ENCODE results near the gene APOL2. TPM values are rescaled to one million over a fixed set of nuclear protein-coding genes. Genes with fewer than 3 reads are reported as not detected.
"Not testable (repeated sequence)": the region's sequence is repeated elsewhere in the genome, so short reads cannot be mapped to it uniquely, and the experiment has no call there.

APOL2 gene
- total RNA-seq, 1 experiment from 2014 or later, result 44.6 TPM

DNA sequence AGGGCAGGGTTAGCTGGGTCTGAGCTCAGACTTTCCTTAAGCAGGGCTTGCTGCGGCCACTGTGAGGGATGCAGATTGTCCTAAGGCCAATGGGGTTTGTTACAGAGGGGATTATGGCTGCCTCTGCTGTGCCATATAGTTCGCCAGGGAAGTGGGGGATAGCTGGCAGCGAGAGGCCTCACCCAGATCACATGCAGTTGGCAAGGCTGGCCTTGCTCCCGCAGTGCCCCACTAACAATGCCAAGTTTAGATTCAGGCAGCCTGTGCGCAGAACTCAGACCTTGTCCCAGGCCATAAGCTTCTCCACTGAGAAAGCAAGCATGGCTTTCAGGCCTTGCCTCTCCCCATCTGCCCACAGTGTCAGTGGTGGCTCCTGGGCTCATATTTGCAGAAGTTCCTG, 4.7 kb upstream of the APOL2 start:
- DNase-seq (ENCODE audit: low read depth), result no peak

DNA sequence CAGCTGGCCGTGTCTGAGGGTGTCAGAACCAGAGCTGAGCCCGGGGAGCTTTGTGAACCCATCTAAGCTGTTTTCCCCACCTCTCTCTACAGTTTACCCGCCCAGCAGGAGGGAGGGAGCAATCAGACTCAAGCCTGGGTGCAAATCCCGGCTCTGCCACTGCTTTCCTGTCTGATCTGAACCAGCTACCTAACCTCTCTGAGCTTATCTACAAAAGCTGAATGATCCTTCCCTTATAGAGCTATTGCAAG, 252 bp downstream of the APOL2 start:
- DNase-seq (ENCODE audit: low read depth), result no peak

DNA sequence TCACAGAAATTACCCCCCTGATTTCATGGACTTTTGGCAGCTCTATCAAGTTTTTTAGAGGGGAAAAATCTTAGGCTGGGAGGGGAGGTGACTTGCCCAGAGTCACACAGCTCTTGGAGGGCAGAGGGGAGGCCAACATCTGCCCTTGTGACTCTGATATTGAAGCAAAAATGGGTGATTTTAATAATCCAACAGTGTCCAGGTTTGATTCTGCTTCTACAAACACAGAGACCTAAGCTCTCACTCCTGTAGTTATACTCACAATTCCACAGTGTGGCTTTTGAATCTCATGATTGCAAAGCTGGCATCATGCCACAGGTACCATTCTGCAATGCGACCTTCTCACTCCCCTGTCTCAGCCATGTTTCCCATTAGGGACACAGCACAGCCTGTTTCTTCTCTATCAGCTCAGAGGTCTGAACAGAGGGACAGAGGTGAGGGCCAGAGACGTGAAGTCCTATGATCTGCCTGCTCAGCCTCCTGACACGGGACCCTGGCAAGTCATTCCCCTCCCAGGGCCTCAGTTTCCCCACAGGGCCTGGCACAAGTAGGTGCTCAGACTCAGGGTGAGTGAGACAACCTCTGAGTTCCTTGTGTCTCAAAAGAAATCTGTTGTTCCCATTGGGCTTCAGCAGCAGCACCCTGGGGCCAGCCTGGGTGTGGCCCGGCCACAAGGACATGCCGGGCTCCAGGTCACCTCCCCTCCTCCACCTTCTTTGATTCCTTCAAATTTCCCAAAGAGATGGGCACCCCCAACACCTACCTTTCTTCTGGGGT, 766 bp downstream of the APOL2 start:
- peak; percentile 15 for DNase-seq (ENCODE audit: low read depth)

DNA sequence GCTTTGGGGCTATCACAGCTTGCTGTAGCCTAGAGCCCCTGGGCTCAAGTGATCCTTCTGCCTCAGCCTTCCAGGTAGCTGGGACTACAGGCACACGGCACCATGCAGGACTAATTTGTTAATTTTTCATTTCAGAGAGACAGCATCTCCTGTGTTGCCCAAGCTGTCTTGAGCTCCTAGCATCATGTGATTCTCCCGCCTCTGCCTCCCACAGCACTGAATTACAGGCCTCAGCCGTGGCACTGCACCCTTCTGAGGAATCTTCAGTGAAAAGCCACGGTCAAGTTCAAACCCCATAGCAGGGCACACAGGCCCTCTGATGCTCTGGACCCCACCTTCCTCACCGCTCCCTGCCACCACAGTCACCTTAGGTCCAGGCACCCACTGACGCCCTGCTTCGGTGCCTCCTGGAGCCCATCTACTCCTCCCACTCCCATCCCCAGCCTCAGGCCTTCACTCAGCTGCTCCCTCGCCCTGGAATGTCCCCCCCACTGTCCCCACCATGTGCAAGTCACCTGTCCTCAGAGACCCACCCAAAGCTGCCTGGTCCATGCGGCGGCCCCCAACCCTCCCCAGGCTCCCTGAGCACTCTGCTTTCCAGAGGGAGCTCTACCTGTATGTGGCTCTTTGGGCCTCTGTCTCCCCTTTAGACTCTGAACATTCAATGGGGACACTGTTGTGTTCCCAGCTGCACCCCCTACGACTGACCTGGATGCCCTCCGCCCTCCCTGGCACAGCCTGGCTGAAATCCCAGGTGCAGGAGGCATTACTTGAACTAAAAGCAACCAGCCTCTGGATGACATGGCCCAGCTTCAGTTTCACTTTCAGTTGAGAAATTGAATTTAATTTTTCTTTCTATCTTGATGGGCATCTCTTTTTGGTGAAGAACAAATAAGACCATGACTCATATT, 1.6 kb downstream of the APOL2 start:
- DNase-seq (ENCODE audit: low read depth), result peak; percentile 14

DNA sequence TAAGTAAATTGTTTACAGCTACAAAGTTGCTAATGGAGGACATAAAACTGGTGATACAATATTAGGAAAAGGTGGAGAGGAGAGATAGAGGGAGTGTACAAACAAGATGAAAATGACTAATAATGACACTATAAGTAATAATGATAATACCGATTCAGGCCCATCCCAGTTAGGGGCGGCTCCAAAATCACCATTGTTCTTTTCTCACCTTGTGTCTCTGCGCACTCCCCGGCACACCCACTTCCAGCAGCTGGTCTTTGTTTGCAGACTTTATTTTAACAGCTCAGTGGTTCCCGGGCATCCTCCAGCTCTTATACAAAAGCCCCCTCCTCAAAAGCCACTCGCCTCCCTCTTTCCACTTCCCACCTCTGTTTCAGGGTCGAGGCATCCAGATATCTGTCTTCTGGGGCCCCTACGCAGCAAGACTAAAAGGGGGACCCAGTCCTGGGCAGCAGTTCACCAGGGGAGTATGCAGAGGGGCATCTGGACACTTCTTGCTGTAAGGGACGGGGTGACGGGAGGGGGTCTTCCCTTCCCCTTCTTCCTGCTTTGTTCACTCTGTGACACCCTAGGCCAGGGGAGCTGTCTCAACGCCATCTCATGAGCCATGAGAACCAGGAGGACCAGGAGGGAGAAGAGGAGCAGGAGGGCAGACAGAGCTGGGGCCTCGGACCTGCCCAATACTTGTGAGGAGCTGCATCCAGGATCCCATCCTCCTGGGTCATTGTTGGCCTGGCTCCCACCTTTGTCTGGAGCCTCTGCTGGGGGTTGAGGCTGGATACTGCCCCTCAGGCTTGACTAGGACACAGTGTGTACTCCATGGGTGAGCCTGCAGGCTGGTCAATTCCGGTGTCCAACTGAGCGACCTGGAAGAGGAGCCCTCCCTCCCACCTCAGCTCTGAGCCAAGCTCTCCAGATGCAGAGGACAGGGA, 2.7 kb downstream of the APOL2 start:
- no peak for DNase-seq (ENCODE audit: low read depth)

DNA sequence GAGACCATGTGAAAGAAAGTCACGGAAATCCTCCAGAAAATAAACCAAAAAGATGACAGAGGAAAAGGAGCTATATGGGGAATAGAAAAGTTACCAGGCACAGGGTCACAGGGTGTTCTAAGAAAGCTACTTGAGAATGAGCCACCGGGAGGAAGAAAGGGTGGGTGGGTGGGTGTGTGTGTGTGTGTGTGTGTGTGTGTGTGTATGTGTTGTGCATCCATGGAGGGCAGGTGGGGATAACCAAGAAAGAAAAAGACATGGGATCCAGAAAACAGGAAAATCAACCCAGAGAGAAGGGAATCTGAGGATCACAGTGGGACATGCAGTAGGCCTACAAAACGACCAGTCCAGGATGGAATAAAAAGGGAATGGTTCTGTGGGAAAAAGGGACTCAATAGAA, 3.7 kb downstream of the APOL2 start:
- DNase-seq (ENCODE audit: low read depth), result no peak

DNA sequence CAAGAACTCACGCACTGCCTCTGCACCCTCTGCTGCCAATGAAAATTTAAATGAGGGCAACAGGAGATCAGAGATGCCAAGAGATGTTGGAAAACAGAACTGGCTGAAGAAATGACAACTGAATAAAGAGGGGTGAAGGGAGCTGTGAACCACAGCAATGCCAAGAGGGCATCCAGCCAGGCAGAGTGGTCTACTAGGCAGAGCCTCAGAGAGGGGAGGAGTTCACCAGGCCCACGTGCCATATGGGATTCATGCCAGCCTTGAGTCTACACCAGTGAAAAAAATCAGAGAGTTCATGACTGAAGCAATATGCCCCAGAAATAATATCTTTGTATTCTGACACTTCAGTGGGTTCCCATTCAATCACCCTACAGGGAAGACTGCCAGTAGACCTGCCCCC, 4.4 kb downstream of the APOL2 start:
- no peak for DNase-seq (ENCODE audit: low read depth)

DNA sequence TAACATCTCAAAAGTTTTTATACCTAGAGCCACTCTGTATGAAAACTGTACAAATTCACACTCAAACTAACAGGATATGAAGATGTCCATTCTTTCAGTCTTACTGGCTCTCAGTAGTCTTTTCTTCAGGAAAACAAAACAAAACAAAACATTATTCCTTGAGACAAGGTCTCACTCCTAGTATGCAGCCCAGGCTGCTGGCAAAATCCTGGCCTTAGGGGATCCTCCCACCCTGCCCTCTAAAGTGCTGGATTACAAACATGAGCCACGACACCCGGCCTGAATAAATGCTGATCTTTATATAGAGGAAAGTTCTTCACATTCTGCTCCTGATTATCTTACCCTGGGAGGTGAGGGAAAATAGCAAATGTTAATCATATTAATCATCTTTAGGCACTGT, 5.1 kb downstream of the APOL2 start:
- DNase-seq (ENCODE audit: low read depth), result no peak

DNA sequence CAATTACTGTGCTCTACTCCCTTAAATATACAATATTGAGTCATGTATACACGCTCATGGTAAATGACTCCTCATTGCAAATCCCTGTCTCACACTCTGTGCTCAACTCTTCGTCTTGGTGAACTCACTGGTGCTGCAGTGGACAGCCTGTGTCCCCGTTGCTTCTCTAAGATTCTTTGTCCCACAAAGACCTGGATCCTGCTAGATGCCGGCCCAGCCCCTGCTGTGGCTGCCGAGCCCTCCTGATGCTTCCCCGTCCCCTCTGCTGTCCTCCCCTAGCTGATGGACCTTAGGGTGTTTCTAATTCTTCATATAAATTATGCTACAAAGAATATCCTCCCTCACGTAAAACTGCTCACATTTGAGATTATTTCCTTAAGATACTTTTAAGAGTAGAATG, 5.5 kb downstream of the APOL2 start:
- no peak for DNase-seq (ENCODE audit: low read depth)

DNA sequence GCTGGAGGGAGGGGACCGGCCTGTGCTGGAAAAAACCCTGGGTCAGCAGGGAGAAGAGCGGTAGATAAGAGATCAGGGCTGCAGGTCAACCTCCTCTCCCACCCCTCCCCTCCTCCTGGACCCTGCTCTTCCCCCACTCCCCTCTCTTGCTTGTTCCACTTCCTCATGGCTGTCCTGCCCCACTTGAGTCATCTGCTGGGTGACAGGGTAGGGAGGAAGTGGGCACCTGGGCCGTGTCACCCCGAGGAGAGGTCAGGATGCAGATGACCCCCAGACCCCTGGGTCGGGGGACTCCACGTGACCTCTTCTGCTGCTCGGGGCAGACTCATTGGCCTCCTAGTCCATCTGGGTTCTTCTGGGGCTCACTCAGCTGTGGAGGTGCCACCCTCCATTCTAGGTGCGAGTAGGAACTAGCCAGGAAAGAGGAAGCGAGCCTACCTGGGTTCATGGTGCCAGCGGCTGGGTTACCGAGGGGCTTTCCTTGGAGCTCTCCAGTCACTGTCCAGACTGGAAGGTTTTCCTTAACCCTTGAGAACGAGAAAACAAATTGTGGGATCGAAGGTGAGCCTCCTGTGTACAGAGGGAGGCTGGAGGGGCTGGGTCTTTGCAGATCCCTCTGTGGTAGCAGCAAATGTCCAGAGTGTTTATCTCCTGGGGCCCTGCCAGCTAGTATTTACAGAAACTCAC, 6.5 kb downstream of the APOL2 start:
- DNase-seq (ENCODE audit: low read depth), result no peak

DNA sequence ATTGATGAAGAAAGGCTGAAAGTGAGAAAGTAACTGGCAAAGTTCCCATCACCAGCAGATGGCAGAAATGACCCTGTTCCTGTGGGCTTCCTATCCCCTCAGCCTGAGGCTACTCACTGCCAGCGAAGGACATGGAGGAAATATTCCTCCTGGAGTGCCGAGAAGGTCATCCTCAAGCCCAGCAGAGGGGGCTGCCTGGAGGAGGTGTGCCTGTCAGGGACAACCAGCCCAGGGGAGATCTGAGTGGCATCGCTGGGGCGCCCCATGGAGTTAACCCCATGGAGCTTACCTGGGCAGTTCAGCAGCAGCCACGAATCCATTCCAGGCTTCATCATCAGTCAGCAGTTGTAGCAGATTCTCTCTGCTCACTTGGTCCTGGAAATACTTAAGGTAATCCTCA, 8.3 kb downstream of the APOL2 start:
- DNase-seq (ENCODE audit: low read depth), result not testable (repeated sequence)

DNA sequence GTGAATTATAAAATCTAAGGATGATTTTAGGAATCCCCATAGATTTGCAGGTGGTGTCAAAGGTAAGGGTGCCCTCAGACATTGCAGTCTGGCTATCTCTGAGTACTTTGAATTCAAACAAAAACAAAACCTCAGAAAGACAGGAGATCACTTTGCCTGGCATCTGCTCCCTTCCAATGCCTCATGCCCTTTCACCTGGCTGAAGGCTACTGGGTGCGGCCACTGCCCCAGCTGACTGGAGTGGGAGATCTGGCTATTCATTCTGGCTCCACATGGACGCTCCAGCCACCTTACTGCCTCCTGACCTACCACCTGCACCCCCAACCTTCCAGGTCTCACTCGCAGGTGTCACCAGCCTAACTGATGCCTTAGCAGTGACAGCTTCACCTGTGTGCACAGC, 9.7 kb downstream of the APOL2 start:
- DNase-seq (ENCODE audit: low read depth), result not testable (repeated sequence)

DNA sequence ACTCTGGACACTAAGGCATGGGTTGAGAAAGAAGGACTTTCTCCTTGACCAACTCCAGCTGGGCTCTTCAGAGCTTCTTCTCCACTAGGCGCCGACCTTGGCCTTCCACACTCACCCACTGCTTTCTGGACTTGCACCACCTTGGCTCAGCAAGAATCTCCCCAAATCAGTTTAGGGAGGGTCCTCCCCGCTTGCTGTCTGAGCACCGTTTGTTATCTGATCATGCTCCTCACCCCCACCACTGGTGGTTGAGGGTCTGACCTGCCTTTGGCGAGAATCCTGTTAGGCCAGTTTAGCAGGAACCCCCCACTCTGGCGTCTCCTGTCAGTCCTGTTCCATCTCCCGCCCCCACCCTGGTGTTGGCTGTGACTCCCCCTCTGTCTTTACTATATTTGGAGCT, 10.4 kb downstream of the APOL2 start:
- no peak for DNase-seq (ENCODE audit: low read depth)

DNA sequence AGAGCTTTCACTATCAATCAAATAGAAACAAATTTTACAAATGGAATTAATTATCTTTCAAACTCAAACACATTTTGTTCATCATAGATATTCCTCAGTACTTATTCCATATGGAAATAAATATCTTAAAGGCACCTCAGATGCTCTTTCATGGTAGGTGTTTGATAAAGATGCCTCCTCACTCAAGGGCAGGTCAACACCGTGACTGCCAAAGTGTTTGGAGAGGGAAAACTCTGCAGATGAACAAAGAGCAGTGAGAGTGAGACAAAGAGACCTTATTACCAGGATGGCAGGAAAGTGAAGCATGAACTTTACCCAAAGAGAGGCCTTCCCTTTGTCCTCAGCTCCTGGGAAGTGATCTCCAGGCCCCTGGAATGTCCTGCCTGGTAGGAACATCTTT, 11.0 kb downstream of the APOL2 start:
- DNase-seq (ENCODE audit: low read depth), result not testable (repeated sequence)

DNA sequence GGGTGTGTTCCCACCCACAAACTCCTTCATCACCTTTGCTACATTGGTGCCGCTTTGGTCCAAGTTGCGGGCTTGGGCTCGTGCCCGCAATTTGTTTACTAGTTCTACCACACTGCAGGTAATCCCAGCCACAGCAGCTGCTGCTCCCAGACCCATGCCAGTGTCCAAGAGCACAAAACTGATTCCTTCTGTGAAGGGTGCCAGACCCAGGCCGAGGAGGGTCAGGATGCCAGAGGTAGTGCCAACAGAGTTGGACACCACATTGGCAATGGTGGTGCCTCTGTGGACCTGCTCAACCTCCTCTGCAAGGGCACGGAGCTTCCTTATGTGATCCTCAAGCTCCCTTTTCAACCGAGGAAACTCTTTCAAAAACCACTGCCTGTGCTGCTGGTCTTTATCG, 11.5 kb downstream of the APOL2 start:
- DNase-seq (ENCODE audit: low read depth), result no peak

DNA sequence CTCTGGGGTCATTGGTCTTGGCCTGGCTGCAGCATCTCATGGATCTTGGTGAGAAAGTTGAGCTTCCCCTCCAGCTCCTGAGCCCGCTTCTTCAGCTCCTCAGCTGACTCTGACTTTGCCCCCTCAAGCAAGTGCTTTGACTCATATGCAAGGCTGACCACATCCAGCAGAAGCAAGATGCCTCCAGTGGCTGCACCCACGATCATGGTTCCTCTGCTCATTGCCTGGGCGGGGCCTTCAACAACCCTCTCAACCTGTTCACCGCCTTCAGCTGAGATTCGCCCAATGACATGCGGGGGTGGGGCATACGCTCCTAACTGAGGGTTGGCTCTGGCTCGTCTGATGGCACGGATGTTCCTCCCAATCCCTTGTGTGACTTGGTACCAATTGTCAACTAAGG, 11.9 kb downstream of the APOL2 start:
- DNase-seq (ENCODE audit: low read depth), result no peak

DNA sequence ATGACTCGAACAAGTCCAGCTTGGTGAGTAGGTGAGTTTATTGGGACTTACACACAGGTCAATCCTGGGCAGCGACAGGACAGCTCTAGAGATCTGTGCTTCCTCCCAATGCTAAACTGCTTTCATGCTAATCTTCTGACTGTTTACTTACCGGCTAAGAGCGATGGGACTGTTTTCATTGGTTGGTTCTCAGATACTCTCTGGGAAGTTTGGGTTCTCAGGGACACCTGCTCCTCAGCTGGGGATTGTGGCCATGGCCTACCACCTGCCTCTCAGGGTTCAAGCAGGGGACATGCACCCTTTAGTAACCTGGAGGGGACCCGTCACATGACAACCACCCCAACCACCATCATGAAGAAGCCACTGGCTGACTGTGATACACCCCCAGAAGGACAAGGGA, 13.1 kb downstream of the APOL2 start:
- no peak for DNase-seq (ENCODE audit: low read depth)

DNA sequence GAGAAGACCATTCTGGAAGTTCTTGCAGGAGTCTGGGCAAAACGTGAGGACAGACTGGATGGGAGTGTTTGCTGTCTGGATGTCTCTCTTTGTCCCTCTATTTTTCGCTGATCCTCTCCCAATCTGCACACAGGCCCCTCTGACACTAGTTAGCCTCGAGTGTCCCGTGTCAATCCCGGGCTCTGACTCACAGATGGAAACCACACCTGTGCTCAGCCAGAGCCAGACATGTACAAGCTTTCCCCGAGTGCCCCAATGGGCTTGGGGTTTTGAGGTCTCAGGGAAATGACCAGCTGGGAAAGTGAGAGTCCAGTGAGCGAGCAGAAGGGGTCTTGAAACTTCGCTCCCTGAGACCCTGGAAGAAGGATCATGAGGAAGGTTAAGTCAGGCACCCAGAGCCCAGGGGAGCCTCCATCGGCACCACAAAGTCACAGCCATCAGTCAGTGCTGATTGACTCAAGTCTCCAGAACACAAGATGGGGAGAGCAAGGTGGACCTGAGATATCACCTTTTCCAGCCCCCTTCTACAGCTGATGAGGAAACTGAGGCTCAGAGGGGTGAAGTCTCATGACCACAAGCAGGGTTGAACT, 13.9 kb downstream of the APOL2 start:
- DNase-seq (ENCODE audit: low read depth), result no peak

DNA sequence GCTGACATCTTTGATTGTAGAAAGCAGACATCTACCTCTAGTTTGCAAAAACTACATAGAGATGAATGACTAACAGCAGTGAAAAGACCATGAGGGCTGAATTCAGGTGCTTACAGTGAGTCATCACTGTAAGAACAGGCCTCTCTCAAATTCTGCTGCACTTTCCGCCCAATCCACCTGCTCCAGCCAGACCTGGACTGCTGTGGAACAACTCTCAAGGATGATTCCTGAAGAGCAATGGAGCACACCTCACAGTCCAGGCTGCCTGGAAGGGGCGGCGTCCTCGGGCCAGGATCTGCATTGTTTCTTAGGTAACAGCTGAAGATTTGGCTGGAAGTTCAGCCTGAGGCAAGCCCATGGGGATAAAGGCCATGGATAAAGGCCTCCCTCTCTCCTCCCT, 15.1 kb downstream of the APOL2 start:
- DNase-seq (ENCODE audit: low read depth), result no peak

DNA sequence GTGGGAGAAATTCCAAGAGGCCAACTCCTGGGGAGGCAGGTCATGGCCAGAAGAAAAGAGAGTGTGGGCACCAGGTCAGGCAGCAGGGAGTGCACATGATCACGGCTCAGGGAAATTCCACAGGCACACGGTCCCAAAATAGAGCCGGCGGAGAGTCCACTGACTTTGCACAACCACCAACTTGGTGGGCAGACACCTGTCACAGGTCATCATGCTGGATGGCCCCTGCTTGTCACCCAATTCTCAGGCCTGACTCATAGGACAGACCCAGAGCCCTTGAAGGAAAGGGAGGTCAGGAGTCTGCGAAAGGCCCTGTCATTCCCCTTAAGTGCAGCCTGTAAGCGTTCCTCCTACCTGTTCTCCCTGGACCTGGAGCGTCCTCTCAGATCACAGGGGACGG, 15.8 kb downstream of the APOL2 start:
- peak; percentile 23 for DNase-seq (ENCODE audit: low read depth)

DNA sequence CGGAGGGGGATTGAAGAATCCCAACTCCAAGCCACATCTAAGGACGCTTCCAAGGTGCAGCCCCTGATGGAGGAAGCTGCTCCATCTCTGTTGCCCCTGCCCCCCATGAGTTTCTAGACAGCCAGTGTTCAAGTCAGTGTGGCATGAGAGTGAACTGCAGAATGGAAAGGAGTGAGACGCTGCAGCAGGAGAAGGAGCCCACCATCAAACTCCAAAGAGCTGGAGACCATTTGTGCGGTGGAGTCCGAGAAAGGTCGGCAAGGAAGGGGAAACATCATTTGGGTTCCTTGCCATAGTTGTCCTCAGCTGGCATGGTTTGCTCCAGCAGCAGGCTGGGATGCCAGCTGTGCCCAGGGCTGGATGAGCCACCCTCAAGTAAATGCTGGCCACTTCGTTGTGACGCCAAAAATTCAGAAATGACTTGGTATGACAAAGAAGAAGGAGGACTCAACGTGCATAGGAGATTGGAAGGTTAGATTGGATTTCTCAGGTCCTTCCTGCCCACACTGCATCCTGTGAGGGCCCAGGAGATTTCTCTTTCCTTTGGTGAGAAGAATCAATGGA, 16.4 kb downstream of the APOL2 start:
- no peak for DNase-seq (ENCODE audit: low read depth)
